ENCODE results near the gene RIMBP3B. TPM values are rescaled to one million over a fixed set of nuclear protein-coding genes. Genes with fewer than 3 reads are reported as not detected.
"Not testable (repeated sequence)": the region's sequence is repeated elsewhere in the genome, so short reads cannot be mapped to it uniquely, and the experiment has no call there.

RIMBP3B gene
- total RNA-seq, result 0.11 TPM
- polyA plus RNA-seq, result 0.05 TPM

DNA sequence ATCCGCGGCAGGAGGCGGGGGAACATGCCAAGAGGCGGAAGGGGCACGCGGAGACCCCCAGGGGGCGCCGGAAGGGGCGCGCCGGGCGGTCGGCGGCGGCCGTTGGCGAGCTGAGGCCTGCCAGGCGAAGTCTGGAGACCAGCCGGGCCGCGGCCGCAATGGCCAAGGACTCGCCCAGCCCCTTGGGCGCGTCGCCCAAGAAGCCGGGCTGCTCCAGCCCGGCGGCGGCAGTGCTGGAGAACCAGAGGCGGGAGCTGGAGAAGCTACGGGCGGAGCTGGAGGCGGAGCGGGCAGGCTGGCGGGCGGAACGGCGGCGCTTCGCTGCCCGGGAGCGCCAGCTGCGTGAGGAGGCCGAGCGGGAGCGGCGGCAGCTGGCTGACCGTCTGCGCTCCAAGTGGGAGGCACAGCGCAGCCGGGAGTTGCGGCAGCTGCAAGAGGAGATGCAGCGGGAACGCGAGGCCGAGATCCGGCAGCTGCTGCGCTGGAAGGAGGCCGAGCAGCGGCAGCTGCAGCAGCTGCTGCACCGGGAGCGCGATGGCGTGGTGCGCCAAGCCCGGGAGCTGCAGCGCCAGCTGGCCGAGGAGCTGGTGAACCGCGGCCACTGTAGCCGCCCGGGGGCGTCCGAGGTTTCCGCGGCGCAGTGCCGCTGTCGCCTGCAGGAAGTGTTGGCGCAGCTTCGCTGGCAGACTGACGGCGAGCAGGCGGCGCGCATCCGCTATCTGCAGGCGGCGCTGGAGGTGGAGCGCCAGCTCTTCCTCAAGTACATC lies at the start of gene RIMBP3B:
Gene RIMBP3B (plus strand): TSS at position 51 of the 767 bp plus-strand sequence. CDS start 108 bp downstream, at position 159.
- H3K36me3 ChIP-seq (ENCODE audit: insufficient read depth); H3K4me3 ChIP-seq (ENCODE audit: low read depth, low read length); H3K4me1 ChIP-seq (ENCODE audit: insufficient read depth); H3K27ac ChIP-seq (ENCODE audit: low read depth); DNase-seq (ENCODE audit: extremely low spot score): not testable (repeated sequence)
- no CpG with 5 or more reads among the region's 91 CpGs for WGBS

DNA sequence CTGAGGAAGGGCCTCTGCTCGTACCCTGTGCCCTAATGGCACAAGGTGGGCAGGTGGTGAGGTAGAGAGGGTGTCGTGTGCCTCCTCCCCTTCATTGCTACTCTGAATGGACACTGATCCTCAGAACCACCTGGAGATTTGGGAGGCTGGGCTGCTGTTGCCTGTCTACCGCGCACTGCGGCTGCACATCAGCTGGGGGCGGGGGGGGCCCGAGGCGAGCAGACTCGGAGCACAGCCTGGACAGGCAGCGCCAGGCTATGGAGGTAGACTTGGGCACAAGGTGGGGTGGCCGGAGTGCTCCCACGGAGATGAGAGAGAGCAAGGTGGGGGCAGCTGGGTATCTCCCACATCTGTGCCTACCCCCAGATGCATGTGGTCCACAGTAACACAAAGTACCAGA lies 26.0 kb upstream of the RIMBP3B start:
- not testable (repeated sequence) for DNase-seq (ENCODE audit: extremely low spot score)

DNA sequence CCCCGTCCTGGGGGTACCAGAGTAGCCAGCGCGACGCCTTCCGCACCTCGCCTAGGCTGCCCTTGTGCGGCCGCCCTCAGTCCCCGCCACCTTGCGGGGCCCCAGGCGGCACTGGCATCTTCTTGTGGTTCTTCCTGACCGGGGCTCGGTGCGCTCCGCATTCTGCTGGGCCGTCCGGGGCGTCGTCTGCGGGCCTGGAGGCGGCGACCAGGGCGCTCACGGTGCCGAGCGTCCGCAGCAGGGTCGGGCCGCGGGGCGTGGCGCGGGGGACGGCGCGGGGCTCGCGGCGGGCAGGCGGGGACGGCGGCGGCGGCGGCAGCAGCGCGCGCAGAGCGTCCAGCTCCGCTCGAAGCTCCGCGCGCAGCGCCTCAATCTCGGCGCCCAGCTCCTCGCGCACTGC lies 23.0 kb upstream of the RIMBP3B start:
- not testable (repeated sequence) for H3K27ac ChIP-seq (ENCODE audit: low read depth); DNase-seq (ENCODE audit: extremely low spot score); H3K4me1 ChIP-seq (ENCODE audit: insufficient read depth); H3K4me3 ChIP-seq (ENCODE audit: low read depth, low read length); H3K36me3 ChIP-seq (ENCODE audit: insufficient read depth)
- WGBS, result 0% methylated on average over 17 of the region's 59 CpGs

More for the DNA sequence above, 26.0 kb upstream of the RIMBP3B start:
- H3K4me1 ChIP-seq (ENCODE audit: insufficient read depth); H3K36me3 ChIP-seq (ENCODE audit: insufficient read depth); H3K27ac ChIP-seq (ENCODE audit: low read depth); H3K4me3 ChIP-seq (ENCODE audit: low read depth, low read length): not testable (repeated sequence)
- 87% methylated on average over 11 of the region's 12 CpGs for WGBS

DNA sequence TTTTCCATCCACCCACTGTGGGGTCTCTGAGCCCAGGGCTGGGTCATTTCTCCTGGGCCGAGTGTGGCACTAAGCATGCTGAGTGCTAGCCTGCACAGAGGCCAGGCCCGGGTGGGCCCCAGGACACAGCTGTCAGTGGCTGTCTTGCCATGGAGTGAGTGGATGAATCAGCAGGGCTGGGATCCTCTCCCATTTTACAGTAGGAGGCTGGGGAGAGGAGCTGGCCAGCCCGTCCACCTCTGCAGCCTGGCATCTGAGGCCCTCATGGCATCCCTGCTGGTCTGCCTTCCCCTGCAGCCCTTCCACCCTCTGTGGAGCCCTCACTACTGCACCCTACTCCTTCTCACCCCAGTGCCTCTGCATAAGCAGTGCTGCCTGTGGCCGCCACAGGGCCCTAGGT lies 21.1 kb upstream of the RIMBP3B start:
- H3K4me1 ChIP-seq (ENCODE audit: insufficient read depth); H3K36me3 ChIP-seq (ENCODE audit: insufficient read depth); H3K4me3 ChIP-seq (ENCODE audit: low read depth, low read length); DNase-seq (ENCODE audit: extremely low spot score); H3K27ac ChIP-seq (ENCODE audit: low read depth): not testable (repeated sequence)
- no CpG with 5 or more reads among the region's 4 CpGs for WGBS

- DNase-seq (ENCODE audit: extremely low spot score); H3K27ac ChIP-seq (ENCODE audit: low read depth); H3K36me3 ChIP-seq (ENCODE audit: insufficient read depth); H3K4me1 ChIP-seq (ENCODE audit: insufficient read depth); H3K4me3 ChIP-seq (ENCODE audit: low read depth, low read length): not testable (repeated sequence)
- WGBS, result 52% methylated on average over 2 of the region's 5 CpGs
Measured at GRCh38 chr22:21363061-21363460, 20.5 kb upstream of the RIMBP3B start.

DNA sequence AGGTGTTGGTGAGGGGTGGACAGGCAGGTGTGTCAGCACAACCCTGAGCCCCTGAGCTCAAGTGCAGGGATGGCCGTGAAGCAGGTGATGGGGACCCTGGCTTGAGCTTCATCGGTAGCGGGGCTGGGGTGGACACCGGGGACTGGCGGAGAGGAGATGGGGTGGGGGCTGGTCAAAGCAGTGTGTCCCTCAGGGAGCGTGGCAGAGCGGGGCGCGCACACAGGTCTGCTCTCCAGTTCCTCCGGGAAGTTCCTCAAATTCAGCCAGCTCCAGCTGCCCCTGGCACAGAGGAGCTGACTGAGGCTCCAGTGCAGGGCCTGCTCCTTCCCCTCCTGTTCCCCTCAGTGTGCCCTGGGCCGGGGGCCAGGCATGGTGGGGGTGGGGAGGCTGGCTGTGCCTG lies 19.7 kb upstream of the RIMBP3B start:
- DNase-seq (ENCODE audit: extremely low spot score); H3K4me1 ChIP-seq (ENCODE audit: insufficient read depth); H3K36me3 ChIP-seq (ENCODE audit: insufficient read depth); H3K4me3 ChIP-seq (ENCODE audit: low read depth, low read length); H3K27ac ChIP-seq (ENCODE audit: low read depth): not testable (repeated sequence)
- WGBS, result 91% methylated on average over 6 of the region's 11 CpGs

GRCh38 chr22:21364362-21364761 lies 19.2 kb upstream of the RIMBP3B start:
- not testable (repeated sequence) for H3K36me3 ChIP-seq (ENCODE audit: insufficient read depth); H3K4me3 ChIP-seq (ENCODE audit: low read depth, low read length); H3K27ac ChIP-seq (ENCODE audit: low read depth); DNase-seq (ENCODE audit: extremely low spot score); H3K4me1 ChIP-seq (ENCODE audit: insufficient read depth)
- WGBS, result no CpG with 5 or more reads among the region's 11 CpGs

DNA sequence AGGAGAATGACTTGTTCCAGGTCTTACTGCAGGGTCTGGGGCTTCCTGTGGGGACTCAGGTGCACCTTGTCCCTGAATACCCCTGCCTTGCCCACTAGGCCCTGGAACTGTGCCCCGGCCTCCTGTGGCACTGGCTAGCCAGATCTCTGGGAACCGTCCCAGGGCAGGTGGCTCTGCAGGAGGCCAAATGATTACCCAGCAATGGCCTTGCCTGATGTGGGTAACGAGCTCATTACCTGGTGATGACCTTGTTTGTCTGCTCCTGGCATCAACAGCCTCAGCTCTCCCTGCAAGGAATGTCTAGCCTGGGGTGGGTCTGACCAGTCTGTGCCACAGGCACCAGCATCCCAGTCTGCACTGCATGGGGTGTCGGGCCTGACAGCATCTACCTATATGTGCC lies 18.2 kb upstream of the RIMBP3B start:
- H3K36me3 ChIP-seq (ENCODE audit: insufficient read depth); DNase-seq (ENCODE audit: extremely low spot score); H3K27ac ChIP-seq (ENCODE audit: low read depth); H3K4me1 ChIP-seq (ENCODE audit: insufficient read depth); H3K4me3 ChIP-seq (ENCODE audit: low read depth, low read length): not testable (repeated sequence)
- 70% methylated on average over 1 of the region's 4 CpGs for WGBS

DNA sequence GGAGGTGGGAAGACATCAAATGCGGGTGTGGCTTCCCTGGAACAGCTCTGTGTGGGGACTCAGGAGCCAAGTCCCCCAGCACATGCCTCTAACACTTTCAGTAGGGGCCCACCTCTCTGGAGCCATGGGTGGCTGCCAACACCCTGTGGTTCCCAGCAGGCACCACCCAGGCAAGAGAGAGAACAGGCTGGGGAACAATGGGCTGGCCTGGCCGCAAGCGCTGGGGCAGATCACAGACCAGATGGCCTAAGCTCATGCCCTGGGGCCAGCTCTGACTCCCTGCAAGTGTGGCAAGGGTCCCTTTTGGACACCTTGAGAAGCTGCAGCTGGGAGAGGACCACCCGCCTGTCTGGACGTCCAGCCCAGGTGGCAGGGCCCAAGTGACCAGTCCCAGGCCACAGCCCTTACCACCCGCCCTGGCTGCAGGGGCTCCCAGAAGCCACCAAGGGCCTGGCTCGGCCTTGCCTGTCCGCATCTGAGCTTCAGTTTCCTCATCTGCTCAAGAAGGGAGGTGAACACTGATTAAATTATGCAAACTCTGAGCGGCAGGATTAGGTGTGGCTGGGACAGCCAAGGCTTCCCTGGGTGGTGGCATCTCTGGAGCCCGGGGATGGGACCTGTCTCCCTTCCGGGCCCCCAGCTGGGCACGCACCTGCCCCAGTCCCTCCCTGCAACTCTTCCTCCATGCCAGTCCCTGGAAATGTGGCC lies 14.8 kb upstream of the RIMBP3B start:
- 93% methylated on average over 3 of the region's 12 CpGs for WGBS
- DNase-seq (ENCODE audit: extremely low spot score), result not testable (repeated sequence)

DNA sequence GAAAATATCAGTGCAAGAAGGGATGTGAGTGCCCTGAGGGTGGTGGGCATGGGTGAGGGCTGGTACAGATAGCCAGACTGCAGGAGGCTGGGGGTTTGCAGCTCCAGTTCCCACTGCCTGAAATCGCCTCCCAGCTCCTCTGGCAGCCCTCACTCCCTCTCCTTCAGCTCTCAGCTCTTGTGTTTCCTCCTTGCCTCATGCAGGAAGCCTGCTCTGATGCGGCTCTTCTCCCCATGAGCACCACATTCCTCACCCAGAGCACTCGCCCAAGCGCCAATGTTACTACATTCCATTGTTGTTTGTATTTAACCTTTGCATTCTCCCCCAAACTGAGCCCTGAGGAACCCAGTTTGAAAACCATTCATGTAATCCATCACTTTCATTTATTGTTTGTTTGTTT lies 7.7 kb upstream of the RIMBP3B start:
- not testable (repeated sequence) for H3K27ac ChIP-seq (ENCODE audit: low read depth); DNase-seq (ENCODE audit: extremely low spot score); H3K4me3 ChIP-seq (ENCODE audit: low read depth, low read length); H3K36me3 ChIP-seq (ENCODE audit: insufficient read depth); H3K4me1 ChIP-seq (ENCODE audit: insufficient read depth)
- no CpG with 5 or more reads among the region's 4 CpGs for WGBS

More for the DNA sequence above, 14.8 kb upstream of the RIMBP3B start:
- not testable (repeated sequence) for H3K4me3 ChIP-seq (ENCODE audit: low read depth, low read length); H3K4me1 ChIP-seq (ENCODE audit: insufficient read depth); H3K36me3 ChIP-seq (ENCODE audit: insufficient read depth); H3K27ac ChIP-seq (ENCODE audit: low read depth)

DNA sequence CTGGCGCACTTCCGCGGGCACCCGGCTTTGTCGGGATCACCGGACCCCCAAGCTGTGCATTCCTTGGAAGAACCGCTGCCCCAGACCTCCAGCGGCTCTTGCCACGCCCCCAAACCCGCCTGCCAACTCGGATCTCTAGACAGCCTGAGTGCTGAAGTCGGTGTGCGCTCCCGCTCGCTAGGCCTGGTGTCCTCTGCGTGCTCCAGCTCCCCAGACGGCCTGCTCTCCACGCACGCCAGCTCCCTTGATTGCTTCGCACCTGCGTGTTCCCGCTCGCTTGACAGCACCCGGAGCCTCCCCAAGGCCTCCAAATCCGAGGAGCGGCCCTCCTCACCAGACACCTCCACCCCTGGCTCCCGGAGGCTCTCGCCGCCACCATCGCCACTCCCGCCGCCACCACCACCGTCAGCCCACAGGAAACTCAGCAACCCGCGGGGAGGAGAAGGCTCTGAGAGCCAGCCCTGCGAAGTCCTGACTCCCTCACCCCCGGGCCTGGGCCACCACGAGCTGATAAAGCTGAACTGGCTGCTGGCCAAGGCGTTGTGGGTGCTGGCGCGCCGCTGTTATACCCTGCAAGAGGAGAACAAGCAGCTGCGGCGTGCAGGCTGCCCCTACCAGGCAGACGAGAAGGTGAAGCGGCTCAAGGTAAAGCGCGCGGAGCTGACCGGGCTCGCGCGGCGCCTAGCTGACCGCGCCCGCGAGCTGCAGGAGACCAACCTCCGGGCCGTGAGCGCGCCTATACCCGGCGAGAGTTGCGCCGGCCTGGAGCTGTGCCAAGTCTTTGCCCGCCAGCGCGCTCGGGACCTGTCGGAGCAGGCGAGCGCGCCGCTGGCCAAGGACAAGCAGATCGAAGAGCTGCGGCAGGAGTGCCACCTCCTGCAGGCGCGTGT lies 1.2 kb downstream of the RIMBP3B start:
- not testable (repeated sequence) for H3K4me3 ChIP-seq (ENCODE audit: low read depth, low read length); H3K36me3 ChIP-seq (ENCODE audit: insufficient read depth); H3K27ac ChIP-seq (ENCODE audit: low read depth); DNase-seq (ENCODE audit: extremely low spot score); H3K4me1 ChIP-seq (ENCODE audit: insufficient read depth)
- WGBS, result no CpG with 5 or more reads among the region's 79 CpGs

DNA sequence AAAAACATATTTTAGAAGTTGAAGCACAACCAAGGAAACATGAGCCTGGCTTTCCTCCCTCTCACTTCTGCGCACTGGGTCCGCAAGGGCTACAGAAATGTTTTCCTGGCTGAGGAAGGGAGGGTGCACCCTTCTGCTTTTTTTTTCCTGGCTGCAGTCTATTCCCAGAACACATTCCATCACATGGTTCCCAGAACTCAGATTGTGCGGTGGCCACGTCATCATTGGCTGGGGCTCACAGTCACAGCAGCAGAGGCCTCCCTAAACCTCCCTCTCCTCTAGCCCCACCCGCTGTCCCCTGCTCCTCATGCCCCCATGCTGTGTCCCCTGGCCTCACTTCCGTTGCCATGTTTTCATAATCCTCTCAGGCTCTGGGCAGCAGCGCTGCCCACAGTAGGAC lies 5.9 kb downstream of the RIMBP3B start:
- WGBS, result no CpG with 5 or more reads among the region's 7 CpGs
- not testable (repeated sequence) for H3K36me3 ChIP-seq (ENCODE audit: insufficient read depth)

DNA sequence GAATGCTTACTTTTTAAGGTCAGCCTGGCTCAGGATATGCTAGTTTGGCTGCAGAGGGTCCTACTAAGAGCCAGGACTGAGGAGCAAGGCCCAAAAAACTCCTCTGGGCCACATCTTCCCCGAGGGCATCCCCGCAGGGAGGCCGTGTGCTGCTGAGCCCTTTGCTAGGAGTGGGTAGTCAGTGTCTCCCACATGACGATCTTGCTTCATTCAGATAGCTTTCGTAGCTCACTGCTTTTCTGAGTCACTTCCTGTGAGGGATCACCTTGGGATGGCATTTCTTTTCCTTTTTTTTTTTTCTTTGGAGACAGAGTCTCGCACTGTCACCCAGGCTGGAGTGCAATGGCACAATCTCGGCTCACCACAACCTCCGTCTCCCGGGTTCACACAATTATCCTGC lies 6.5 kb downstream of the RIMBP3B start:
- WGBS, result no CpG with 5 or more reads among the region's 9 CpGs
- H3K4me3 ChIP-seq (ENCODE audit: low read depth, low read length); H3K4me1 ChIP-seq (ENCODE audit: insufficient read depth); DNase-seq (ENCODE audit: extremely low spot score); H3K36me3 ChIP-seq (ENCODE audit: insufficient read depth); H3K27ac ChIP-seq (ENCODE audit: low read depth): not testable (repeated sequence)

More for the DNA sequence above, 5.9 kb downstream of the RIMBP3B start:
- not testable (repeated sequence) for H3K4me1 ChIP-seq (ENCODE audit: insufficient read depth); H3K27ac ChIP-seq (ENCODE audit: low read depth); DNase-seq (ENCODE audit: extremely low spot score); H3K4me3 ChIP-seq (ENCODE audit: low read depth, low read length)
